Mesangial cell (primary cell): ENCODE results near the gene RRAD. TPM values are rescaled to one million over a fixed set of nuclear protein-coding genes. Genes with fewer than 3 reads are reported as not detected.

Experiments used
- total RNA-seq: library from RNA; depleted of rRNA; stranded (reverse); fragments of >200 nt; gene quantifications from 2 replicates; pipeline ENCODE4 v1.2.3, GENCODE V29; 2015

The RRAD gene, protein sequence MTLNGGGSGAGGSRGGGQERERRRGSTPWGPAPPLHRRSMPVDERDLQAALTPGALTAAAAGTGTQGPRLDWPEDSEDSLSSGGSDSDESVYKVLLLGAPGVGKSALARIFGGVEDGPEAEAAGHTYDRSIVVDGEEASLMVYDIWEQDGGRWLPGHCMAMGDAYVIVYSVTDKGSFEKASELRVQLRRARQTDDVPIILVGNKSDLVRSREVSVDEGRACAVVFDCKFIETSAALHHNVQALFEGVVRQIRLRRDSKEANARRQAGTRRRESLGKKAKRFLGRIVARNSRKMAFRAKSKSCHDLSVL
- total RNA-seq, result 23.1 and 59.2 TPM in 2 replicates

DNA sequence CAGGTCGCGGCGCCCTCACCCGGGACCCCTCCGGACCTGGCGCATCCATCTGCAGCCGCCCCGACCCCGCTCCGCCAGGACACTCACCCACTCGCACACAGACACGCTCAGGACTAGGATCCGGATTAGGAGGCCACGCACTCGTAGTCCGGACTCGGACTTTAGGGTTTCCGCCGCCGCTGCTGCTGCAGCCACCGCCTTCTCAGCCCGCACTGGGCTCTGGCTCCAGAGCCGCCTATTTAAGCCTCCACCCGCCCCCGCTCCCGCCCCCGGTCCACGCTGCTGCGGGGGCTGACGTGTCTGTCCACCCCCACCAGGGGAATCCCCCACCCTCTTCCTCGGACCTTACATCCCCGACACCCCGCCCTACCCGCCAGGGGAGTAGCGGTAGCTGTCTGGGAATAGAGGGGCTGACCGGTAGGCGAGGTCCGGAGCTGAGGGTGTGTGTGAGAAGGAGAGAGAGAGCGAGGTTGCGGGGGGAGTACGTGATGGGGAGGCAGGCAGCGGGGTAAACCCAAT lies at the start of gene RRAD:
TSS of gene RRAD (minus strand) at position 214 of the 519 bp plus-strand sequence. CDS start 356 bp downstream, outside the sequence.

DNA sequence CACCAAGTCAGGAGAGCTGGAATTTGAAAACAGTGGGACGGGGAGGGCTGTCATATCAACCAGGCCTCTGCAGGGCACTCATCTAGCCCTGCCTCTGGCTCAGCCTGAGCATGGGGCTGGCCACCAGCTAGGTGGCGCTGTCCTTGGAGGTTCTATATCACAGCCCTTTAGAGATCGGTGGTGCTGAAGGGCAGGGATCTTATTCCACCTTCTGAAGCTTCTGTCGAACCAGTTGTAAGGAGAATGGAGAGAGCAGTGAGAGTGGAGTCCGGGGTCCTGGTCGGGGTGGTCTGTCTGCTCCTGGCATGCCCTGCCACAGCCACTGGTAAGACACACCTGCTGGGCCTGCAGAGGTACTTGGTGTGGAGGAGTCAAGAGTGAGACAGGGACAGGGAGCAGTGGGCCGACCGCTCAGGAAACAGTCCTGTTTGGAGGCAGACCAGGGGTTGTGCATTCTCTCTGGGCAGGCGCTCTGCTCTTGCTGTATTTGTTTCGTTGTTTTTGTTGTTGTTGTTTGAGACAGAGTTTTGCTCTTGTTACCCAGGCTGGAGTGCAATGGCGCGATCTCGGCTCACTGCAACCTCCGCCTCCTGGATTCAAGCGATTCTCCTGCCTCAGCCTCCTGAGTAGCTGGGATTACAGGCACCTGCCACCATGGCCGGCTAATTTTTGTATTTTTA lies 35.9 kb upstream of the RRAD start, which contains the start of gene CES3:
TSS of gene CES3 (plus strand) at position 202 of the 680 bp plus-strand sequence. CDS start at position 244, 42 bp downstream.

DNA sequence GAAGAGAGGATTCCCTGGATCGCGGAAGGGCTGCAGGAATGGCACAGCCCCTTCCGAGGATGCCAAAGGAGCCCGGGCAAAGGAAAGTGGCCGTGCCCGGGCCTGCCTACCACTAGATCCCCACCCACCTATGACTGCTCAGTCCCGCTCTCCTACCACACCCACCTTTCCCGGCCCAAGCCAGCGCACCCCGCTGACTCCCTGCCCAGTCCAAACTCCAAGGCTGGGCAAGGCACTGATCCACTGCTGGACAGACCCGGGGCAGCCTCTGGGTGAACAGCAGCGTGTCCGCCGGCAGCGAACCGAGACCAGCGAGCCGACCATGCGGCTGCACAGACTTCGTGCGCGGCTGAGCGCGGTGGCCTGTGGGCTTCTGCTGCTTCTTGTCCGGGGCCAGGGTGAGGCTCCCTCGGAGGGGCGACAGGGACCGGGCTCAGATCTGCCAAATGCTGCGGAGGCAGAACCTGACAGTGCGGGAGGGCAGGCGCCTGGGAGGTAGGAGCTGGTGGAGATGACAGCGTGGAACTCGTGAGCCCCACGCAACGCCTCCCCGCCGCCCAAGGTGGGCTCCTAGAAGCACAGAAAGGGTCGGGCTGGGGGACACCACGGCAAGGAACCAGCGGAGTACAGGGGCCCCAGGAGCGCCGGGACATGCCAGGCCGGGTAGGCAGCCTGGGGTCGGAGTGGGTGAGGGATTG lies 10.1 kb upstream of the RRAD start, which contains the start of gene CES2:
TSS of gene CES2 (plus strand) at position 203 of the 698 bp plus-strand sequence. CDS start at position 323, 120 bp downstream.

DNA sequence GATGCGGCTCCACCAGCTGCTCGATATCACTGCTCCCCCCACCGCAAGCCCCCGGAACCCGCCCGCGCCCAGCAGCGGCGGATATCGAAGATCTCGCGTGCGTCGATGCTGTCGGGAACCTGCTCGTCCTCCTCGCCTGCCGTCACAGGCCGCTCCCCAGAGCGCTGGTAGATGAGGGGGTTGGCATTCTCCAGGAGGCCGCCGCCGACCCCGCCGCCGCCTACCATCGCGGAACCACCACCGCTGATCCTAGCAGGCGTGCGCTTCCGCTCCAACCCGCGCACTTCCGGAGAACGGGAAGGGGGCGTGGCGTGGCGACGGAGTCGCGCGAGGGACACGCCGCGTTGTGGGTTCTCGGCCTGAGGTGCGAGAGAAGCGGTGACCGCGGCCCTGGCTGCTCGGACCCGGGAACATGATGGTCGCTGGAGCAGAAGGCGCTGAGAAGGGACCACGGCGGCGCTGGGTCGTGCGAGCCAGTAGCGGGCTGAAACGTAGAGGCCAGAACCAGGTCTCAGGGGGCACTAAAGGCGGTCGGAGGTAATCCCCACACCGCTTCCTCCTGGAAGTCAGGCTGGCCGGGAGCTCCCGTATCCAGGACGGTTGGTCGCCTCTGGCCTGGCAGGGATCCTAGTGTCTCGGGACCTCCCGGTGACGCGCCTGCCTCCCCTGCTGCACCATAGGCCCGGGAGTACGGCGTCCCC lies 9.0 kb upstream of the RRAD start, which contains the start of gene CIAO2B:
TSS of gene CIAO2B (minus strand) at position 265 of the 701 bp plus-strand sequence. CDS start at position 227, 38 bp downstream.

DNA sequence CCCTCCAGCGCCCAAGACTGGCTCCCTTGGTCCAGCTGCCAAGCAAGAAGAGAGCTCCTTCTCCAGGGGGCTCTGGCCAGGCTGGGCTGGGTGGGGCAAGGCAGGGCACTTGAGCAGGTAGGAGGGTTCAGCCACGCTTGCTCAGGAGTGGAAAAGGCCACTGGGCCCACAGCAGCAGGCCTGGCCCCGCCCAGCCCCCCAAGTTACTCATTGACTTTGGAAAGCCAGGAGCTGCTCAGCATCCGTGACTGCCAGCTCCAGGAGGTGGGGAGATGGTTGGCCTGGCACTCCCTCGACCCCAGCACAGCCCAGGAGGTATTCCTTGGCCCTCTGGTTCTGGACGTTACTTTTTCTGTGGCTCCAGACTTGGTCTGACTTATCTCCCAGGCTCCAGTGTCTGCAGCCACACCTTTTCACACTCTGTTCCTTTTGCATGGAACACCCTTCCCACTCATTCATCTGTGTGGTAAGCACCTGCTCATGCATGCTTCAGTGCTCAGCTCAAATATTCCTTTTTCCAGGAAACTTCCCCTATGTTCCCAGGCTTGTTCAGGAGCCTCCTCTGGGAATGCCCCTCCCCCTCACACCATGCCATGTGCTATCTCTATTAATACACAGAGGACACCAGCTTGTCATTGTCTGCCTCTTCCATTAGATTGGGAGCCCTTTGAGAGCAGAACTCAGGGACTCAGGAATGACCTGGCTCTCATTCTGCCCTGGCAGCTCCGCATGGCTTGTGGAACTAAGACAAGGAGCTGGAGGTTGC lies 6.3 kb downstream of the RRAD start, which contains the start of gene CDH16:
TSS of gene CDH16 (minus strand) at position 83 of the 766 bp plus-strand sequence. CDS start 820 bp downstream, outside the sequence.

DNA sequence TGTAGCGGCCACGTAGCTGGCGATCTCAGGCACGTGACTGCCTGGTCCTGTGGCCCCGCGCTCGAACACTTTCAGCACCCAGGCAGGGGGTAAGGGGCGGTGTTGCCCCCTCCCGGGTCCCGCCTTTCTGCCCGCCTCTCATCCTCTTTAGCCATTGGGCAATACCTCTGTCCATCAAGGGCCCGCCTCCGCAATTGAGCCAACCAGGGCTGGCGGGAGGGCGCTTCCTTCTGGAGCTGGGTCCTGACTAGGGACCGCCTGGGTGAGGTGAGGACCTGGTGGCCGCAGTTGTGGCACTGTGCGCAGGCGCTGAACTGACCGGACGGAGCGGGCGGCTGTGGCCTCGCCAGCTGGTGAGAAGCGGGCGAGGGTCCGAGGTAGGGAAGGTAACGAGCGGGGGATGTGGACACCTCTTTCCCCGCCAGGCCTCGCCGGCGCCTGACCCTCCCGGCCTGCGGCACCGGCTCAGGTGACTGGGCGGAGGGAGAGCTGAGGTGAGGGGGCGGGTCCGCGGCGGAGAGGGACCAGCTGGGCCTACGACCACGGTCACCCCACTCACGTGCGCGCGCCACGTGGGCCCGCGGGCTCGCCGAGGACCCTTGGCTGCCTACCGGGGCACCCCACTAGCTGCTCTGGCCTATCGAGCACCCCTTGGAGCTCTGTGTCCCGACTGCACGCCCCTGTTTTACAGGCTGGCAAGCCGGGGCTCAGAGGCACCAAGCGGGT lies 44.9 kb downstream of the RRAD start, which contains the start of gene PDP2:
TSS of gene PDP2 (plus strand) at position 228 of the 726 bp plus-strand sequence. CDS start 3,770 bp downstream, outside the sequence.

Other genes with a start within 250 kb of the RRAD start
- 17.3 and 46.8 TPM in 2 replicates for gene CMTM4, start 228.8 kb downstream of the RRAD start, total RNA-seq
- 53.8 and 54.1 TPM in 2 replicates for gene DYNC1LI2, start 173.9 kb downstream of the RRAD start, total RNA-seq
- gene TERB1, start 124.0 kb downstream of the RRAD start, total RNA-seq, result not detected in 2 replicates
- 20.4 and 58.3 TPM in 2 replicates for gene NAE1, start 94.6 kb downstream of the RRAD start, total RNA-seq
- not detected in 2 replicates for gene CA7, start 81.1 kb downstream of the RRAD start, total RNA-seq
- gene PDP2, start 45.0 kb downstream of the RRAD start, total RNA-seq, result 10.9 and 16.3 TPM in 2 replicates
- 0.49 and 71.2 TPM in 2 replicates for gene CDH16, start 6.7 kb downstream of the RRAD start, total RNA-seq
- 136 and 158 TPM in 2 replicates for gene CIAO2B, start 8.9 kb upstream of the RRAD start, total RNA-seq
- gene CES2, start 10.0 kb upstream of the RRAD start, total RNA-seq, result 17.1 and 54.3 TPM in 2 replicates
- gene CES3, start 35.7 kb upstream of the RRAD start, total RNA-seq, result under 0.01 and 0.38 TPM in 2 replicates
- 0.98 and 2.4 TPM in 2 replicates for gene CES4A, start 63.1 kb upstream of the RRAD start, total RNA-seq
- gene CBFB, start 103.6 kb upstream of the RRAD start, total RNA-seq, result 27.5 and 70.4 TPM in 2 replicates
- 12.4 and 17.3 TPM in 2 replicates for gene PHAF1, start 184.4 kb upstream of the RRAD start, total RNA-seq
- 5.7 and 13.3 TPM in 2 replicates for gene B3GNT9, start 225.5 kb upstream of the RRAD start, total RNA-seq
- gene TRADD, start 234.4 kb upstream of the RRAD start, total RNA-seq, result 14.7 and 21.8 TPM in 2 replicates
- 5.7 and 18.8 TPM in 2 replicates for gene FBXL8, start 234.4 kb upstream of the RRAD start, total RNA-seq
- gene HSF4, start 239.2 kb upstream of the RRAD start, total RNA-seq, result 0.65 and 10.3 TPM in 2 replicates
- gene NOL3, start 245.0 kb upstream of the RRAD start, total RNA-seq, result 27.7 and 30.3 TPM in 2 replicates